NCI-H2107 treated with DMSO at 0.1 percent for 48 hours (cell line): Measurements from ENCODE around the gene PIH1D2.
A peak's percentile ranks its signal among the peaks of the same experiment; 100 is the strongest.
"Not testable (repeated sequence)": the region's sequence is repeated elsewhere in the genome, so short reads cannot be mapped to it uniquely, and the experiment has no call there.

Source experiments
- DNase-seq: peaks from one replicate; lab custom pipeline; 2025; ENCODE audit not compliant: unreplicated experiment; lab: John Stamatoyannopoulos, UW

The PIH1D2 gene, protein sequence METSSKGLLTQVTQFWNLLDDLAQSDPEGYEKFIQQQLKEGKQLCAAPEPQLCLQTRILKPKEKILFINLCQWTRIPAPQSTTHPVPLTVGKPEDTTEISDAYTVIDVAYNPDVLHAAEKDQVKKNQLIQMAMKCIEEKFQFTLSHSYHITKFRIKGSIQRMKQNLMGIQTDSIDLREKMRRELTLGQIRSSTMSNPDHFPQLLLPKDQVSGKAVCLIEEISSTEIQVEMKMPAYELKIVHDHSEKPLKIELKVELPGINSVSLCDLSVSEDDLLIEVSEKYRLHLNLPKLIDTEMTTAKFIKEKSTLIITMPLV

DNA sequence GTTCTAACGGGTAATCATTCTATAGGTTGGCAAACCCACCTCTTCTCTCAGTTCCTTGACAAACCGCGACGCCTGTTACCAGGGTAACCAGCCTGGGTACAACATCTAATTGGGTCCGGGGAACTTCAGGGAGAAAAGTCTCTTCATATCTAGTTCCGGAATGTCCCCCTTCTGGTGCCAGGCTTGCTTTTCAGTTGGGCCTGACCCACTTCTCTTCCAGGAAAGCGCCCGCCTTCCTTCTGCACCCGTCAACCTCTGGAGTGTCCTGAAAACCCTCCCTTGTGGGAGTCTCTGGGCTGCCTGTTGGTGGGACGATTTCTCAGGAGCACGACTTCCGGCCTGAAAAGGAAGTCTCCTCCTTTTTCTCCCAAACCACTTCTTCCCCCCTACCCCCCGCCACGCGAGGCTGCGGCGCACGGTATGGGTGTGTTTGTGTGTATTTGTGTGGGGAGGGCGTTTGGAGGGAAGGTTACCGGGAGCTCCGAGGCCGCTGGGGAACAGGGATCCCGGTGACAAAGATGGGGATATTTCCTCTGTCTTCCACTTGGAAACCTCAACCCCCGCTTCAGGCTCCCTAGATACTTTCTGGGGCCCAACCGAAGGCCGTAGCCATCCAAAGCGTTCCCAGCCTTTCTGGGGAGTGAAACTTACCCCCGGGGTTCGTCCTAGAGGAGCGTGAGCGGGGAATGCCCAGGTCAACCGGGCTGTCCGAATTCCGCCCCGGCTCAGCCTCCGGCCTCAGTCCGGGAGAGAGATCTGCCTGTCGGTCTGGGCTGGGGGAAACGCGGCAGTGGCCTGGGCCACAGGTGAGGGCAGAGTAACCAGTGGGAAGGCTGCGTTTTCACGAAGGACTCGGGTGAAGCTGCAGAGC is at the start of gene PIH1D2, which contains the start of gene NKAPD1:
PIH1D2 (minus strand) TSS at position 77 of the 871 bp plus-strand sequence. CDS start 843 bp downstream, outside the sequence.
NKAPD1 (plus strand) TSS at position 359 of the 871 bp plus-strand sequence. CDS start 1,276 bp downstream, outside the sequence.
- DNase-seq, result peak; percentile 77

DNA sequence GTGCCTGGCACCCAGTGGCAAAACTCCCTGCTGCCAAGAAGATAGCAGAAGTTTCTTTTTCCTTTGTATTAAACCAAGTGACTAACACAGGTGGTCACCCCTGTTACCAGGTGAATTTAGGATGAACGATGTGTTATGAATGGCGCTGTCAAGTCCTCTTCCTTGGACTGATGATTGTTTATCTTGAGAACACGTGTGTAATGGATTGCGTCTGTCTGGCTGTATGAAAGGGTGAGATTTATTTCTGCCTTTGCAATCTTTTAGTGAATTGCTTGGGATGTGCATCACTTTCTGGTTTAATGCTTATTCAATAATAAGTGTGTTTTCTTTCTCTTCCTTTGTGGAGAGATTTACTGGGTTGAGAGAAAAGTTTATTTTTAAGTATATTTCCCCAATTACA is 49.3 kb upstream of the PIH1D2 start:
- no peak for DNase-seq

DNA sequence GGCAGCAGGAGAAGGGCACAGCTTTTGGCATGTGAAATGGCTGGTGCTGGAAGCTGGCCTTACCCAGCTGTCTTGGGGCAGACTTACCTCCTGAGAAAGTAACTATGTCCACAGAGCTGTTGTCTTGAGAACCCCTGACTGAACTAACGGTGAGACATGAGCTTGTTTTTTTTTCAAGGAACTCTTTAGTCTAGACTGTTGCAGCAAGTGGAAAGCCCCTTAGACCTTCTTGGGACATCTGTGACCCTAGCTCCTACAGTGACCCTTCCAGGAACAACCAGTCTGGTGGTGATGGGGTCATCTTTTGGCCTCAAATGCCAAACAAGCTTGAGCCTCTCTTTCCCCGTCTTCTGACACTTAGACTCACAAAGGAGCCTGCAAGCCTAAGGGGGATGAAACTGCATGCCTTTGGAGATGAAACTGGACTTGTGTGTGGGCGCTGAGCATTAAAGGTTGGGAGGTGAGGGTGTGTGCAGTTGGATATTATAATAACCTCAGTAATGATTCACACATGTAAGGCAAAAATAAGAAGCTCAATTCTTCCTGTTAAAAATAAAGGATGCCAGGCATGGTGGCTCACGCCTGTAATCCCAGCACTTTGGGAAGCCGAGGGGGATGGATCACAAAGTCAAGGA is 48.3 kb upstream of the PIH1D2 start:
- DNase-seq, result no peak

DNA sequence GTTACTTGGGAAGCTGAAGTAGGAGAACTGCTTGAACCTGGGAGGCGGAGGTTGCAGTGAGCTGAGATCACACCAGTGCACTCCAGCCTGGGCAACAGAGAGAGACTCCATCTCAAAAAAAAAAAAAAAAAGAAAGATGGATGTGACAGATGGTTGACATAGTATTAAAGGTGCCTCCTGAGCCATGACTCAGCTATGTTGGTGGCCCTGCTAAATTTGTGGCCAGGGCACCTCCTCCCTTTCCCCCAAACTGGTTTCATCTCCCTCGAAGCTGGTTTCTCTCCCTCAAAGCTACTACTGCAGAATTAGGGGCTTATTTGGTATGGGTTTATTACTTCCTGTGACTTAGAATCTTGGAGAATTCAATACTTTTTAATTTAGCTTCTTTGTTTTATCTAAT is 44.4 kb upstream of the PIH1D2 start:
- no peak for DNase-seq

DNA sequence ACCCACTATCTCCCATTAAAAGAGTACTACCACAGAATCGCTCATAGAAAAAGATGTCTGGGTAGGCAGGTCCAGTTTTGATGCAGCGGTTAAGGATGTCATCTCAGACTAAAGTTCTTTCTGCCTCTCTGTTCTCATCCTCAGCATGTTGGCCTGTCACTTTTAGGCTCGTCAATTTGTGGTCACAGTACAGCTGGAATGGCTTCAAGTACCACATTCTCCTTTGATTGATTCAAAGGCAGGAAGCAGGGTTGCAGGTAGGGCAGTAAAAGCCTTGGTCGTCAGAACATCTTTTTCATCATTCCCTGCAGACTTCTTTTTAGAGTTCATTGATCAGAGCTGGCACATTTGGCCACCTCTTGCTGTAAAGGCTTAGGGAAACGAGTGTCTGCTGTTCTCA is 41.6 kb upstream of the PIH1D2 start:
- no peak for DNase-seq

DNA sequence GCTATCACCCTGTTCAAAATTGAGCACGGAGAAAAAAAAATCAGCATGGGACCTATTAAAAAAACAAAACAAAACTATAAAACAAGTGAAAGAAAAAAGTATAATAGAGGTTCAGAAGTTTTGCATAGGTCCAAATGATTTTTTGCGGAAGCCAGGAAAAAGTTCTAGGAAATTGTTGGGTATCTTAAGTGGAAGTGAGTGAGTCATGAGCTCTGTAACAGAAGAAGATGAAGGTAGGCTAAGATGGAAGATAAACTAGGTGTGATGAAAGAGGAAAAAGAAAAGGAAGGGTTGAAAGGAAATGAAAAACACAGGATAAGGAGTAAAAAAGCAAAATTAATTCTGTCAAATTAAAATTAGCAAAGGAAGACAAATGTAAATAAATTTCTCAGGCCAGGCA is 40.6 kb upstream of the PIH1D2 start:
- DNase-seq, result no peak

GRCh38 chr11:112113539-112114457 is 40.0 kb upstream of the PIH1D2 start:
- DNase-seq, result peak; percentile 74

DNA sequence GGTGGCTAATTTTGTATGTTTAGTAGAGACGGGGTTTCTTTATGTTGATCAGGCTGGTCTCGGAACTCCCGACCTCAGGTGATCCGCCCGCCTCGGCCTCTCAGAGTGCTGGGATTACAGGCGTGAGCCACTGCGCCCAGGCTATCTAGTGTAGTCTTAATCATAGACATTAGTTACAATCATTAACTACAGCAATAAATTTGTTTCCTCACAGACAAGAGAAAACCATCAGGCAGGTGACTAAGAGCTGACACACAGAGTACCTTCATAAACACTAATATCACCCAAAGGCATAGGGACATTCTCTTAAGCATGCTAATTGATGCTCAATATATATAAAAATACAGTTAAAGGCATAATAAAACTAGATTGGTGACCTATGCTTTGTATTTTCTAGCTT is 32.3 kb upstream of the PIH1D2 start:
- DNase-seq, result no peak

DNA sequence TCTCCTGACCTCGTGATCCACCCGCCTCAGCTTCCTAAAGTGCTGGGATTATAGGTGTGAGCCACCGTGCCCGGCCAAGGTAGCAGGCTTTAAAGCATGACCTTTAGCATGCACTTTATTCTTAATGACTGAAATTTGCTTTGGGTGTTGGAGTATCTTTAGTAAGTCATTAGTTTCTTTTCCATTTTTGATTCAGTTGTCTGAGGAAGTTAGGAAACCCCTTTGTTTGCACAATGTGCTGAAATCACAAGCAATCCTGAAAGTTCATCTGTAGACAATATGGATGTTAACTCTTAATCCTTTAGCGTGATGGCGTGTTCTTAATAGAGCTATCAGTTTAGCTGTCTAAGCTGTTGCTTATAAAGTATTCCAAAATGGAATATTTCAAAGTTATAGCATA is 29.6 kb upstream of the PIH1D2 start:
- DNase-seq, result no peak

DNA sequence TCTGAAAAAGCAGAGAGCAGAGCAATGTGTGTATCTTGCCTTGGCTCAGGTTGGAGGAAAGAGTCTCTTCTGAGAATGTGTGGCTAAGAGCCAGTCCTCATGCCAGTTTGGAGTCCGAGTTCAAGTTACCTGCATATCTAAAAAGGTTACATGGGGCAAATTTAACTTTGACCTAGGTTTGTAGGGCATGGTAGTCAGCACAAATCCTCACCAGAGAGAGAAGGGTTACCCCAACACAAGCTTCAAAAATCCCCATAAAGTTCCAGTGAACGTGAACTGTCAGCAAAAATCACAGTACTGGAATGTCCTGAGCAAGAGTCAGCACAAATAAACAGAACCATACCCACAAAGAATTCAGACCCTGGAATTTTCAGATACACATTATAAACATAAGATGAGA is 26.6 kb upstream of the PIH1D2 start:
- DNase-seq, result no peak

DNA sequence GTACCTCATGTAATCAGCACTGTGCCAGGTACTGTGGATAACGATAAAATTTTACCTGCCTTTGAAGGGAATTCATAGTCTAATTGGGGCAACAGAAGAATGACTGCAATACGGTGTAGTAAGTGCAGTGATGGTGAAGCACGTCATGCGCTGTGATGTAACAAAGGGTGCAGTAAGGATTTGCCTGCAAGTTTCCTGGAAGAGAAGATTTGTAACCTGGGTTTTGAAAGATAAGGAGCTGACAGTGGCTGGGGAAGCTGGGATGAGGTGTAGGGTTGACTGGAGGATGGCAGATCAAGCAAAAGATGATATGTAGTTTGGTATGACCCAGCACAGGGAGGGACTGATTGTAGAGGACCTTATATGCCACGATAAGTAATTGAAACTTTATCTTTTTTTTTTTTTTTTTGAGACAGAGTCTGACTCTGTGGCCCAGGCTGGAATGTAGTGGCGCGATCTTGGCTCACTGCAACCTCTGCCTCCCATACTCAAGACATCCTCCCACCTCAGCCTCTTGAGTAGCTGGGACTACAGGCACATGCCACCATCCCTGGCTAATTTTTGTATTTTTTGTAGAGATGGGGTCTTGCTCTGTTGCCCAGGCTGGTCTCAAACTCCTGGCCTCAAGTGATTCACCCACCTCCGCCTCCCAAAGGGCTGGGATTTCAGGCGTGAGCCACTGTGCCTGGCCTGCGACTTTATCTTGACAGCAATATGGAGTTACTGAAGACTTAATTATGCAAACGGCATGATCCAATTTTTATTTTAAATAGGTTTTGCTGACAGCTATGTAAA is 24.1 kb upstream of the PIH1D2 start:
- no peak for DNase-seq

- DNase-seq, result no peak
Measured at GRCh38 chr11:112096194-112096593, 22.4 kb upstream of the PIH1D2 start.

DNA sequence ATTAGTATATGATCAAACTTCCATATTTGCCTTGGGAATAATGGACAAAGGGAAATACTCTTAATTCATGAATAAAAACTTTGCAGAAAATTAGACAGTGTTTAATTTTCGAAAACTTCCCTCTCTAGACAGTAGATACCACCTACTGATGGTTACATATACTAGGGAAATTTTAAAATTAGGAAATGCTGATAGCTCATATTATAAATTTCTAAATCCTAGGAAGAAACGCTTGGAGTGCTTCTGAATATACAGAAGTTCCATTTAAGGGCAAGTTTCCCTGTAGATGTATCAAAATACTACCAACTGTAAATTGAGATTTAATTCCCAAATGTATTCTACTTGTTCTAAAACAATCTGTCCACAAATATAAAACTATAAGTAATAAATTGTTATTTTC is 21.5 kb upstream of the PIH1D2 start:
- not testable (repeated sequence) for DNase-seq

GRCh38 chr11:112087212-112087611 is 13.4 kb upstream of the PIH1D2 start:
- no peak for DNase-seq

- DNase-seq, result peak; percentile 96
Measured at GRCh38 chr11:112086422-112087191, 12.8 kb upstream of the PIH1D2 start, which contains the start of the genes SDHD and TIMM8B. Gene SDHD (plus strand): TSS chr11:112086873. CDS start chr11:112086908, 35 bp downstream. Gene TIMM8B (minus strand): TSS chr11:112086756. CDS start chr11:112086723, 33 bp downstream.

DNA sequence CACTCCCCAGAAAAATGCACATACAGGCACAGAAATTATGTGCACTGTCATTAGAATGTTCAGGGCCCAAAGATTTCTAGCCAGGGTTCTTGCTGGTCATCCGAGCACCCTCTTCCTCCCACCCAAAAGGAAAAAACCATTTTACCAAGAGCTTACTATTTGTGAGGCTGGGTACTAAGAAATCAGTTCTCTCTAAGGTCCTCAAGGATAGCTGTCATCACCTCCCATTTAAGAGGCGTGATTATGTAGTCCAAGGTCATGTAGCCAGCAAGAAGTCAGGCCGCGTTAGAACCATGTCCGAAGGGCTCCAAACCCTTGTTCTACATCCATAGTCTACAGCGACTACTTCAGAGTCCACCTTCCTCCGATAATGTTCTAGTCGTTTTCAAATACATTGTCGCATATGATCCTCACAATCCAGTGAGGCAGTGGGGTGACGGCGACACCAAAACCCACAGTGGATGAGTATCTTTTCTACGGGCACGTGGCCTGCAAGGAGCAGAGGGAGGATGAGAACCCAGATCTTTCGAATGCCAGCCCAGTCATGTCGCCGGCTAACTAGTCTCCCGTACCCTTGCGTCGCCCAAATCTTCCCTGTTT is 12.1 kb upstream of the PIH1D2 start:
- DNase-seq, result no peak

GRCh38 chr11:112082729-112083128 is 8.9 kb upstream of the PIH1D2 start:
- no peak for DNase-seq

DNA sequence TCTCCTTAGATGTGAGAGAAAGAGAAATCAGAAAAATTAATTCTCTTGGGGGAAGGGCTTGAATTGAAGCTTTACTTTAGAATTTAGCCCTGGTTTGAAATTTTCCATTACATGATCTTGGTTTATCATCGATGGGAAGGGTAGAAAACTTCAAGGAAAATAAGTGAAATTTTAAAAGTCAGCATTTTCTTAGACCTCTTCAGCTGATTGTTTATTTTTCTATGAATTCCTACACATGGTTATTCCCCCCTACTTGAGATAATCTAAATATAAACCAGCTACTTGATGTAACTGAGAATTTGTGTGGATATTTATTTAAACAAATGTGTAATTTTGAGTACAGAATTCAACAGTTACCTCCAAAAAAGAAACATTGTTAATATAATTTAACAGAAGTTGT is 10.9 kb downstream of the PIH1D2 start:
- DNase-seq, result no peak
